Mucosa of stomach (tissue), 1 donor: ENCODE measurements around the gene SERPINE3.

ENCODE experiments used
- H3K27me3 ChIP-seq: one replicate; pipeline ENCODE4 v1.7.0; 2013; ENCODE audit warnings: mild to moderate bottlenecking, low read length; ENCODE audit not compliant: control insufficient read depth, insufficient read depth
- H3K36me3 ChIP-seq: one replicate; pipeline ENCODE4 v1.7.0; 2013; ENCODE audit warnings: low read length; ENCODE audit not compliant: control insufficient read depth, insufficient read depth
- H3K4me1 ChIP-seq: one replicate; pipeline ENCODE4 v1.7.0; 2013; ENCODE audit warnings: mild to moderate bottlenecking, low read length; ENCODE audit not compliant: control insufficient read depth, insufficient read depth
- H3K4me3 ChIP-seq: one replicate; pipeline ENCODE4 v1.7.0; 2013; ENCODE audit warnings: low read length
- H3K9ac ChIP-seq: one replicate; pipeline ENCODE4 v1.7.0; 2013; ENCODE audit warnings: mild to moderate bottlenecking, low read length, moderate library complexity
- H3K9me3 ChIP-seq: one replicate; pipeline ENCODE4 v1.7.0; 2013; ENCODE audit warnings: mild to moderate bottlenecking, low read length, moderate library complexity; ENCODE audit not compliant: control insufficient read depth
- donor health status: Pancreatic carcinoma.

SERPINE3 gene

GRCh38 chr13:51347099-51347498 lies 7.6 kb downstream of the SERPINE3 start:
- Histone ChIP-seq H3K27me3 (no peaks in the 10 kb centered on the region), H3K36me3 (no peaks in the 10 kb centered on the region), H3K4me3 (no peak overlapping the region), H3K9ac (no peak overlapping the region), H3K9me3 (no peaks in the 10 kb centered on the region), H3K4me1 (no peaks in the 10 kb centered on the region)

DNA sequence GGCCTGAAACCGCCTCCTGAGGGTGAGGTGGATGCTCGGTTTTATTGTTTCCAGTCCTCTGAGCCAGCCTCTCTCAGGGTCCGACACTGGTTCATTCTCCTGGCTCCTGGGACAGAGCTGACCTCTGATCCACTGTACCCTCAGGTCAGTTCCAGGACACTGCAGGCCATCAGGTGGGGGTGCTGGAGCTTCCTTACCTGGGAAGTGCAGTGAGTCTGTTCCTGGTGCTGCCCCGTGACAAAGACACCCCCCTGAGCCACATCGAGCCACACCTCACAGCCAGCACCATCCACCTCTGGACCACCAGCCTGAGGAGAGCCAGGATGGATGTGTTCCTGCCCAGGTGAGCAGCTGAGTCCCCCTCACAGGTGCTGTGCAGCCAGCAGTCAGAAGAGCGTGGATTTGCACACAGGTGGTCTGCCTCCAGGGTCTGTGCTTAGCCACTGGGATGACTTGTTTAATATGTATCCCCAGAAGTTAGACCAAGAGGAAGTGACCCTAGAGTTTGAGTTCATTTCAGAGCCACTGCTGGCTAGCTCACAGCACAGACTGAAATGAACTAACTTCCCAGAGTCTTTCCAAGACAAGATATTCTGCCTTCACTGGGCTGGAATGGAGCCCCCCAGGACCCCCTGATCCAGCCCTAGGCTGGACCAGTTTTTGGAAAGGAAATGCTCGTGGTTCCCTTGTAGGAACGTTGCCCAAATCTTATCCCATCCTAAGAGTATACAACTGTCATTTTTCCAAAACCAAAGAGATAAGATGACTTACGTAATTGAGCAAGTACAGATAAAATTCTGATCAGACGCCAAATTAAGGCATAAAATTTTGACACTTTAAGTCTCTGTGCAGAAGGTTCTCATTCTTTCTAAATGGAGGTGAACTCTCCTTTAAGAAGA lies 8.8 kb downstream of the SERPINE3 start:
- Histone ChIP-seq H3K4me3 (no peak overlapping the region), H3K9me3 (no peaks in the 10 kb centered on the region), H3K9ac (no peak overlapping the region), H3K36me3 (no peaks in the 10 kb centered on the region), H3K4me1 (no peaks in the 10 kb centered on the region), H3K27me3 (no peaks in the 10 kb centered on the region)

DNA sequence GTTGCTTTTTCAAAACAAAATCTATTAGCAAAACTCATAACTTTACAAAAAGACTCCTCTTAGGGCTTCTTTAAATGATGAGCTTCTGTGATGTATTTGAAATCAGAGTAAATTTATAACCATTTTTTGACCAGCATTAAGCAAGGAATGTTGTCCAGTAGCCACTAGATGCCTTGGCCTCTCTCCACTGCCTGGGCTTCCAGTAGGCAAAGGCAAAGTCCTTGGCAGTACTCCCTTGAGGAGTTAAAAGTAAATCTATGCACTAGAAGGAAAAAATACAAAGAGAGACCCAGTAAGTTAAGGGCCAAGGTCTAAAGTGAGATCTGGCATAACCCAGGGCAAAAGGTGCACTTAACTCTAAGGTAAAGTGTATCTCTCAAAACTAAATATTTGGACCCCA lies 9.5 kb downstream of the SERPINE3 start:
- no peak overlapping the region for H3K9ac ChIP-seq
- no peaks in the 10 kb centered on the region for H3K36me3 ChIP-seq
- no peaks in the 10 kb centered on the region for H3K27me3 ChIP-seq
- H3K9me3 ChIP-seq: no peaks in the 10 kb centered on the region
- H3K4me3 ChIP-seq: no peak overlapping the region
- H3K4me1 ChIP-seq: no peaks in the 10 kb centered on the region

GRCh38 chr13:51355217-51355616 lies 15.7 kb downstream of the SERPINE3 start:
- H3K27me3 ChIP-seq: no peaks in the 10 kb centered on the region
- H3K4me3 ChIP-seq: no peak overlapping the region
- no peaks in the 10 kb centered on the region for H3K9me3 ChIP-seq
- no peaks in the 10 kb centered on the region for H3K36me3 ChIP-seq
- H3K4me1 ChIP-seq: no peaks in the 10 kb centered on the region
- H3K9ac ChIP-seq: no peak overlapping the region

- Histone ChIP-seq H3K27me3 (no peaks in the 10 kb centered on the region), H3K36me3 (no peaks in the 10 kb centered on the region), H3K9ac (no peak overlapping the region), H3K4me1 (no peaks in the 10 kb centered on the region), H3K9me3 (no peaks in the 10 kb centered on the region), H3K4me3 (no peak overlapping the region)
These were observed 18.6 kb downstream of the SERPINE3 start for GRCh38 chr13:51357928-51358595.

DNA sequence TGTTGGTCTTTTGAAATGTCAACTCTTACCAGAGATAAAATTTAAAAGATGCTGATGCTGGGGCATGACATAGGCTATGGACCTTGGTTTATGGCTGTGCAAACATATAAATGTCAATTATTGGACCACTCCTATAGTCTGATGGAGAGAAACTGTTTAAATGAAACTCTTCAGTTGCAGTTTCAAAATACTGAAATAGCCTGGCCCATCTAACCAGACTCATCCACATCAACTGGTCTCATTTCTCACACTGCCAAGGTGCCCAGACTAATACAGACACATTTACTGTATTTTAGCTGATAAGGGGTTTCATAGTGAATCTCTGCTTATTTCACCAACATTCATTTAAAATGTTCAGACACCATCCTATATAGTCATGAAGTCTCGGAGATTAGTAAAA lies 19.9 kb downstream of the SERPINE3 start:
- no peak overlapping the region for H3K4me3 ChIP-seq
- H3K9ac ChIP-seq: no peak overlapping the region
- H3K36me3 ChIP-seq: no peaks in the 10 kb centered on the region
- no peaks in the 10 kb centered on the region for H3K4me1 ChIP-seq
- H3K27me3 ChIP-seq: no peaks in the 10 kb centered on the region
- H3K9me3 ChIP-seq: no peaks in the 10 kb centered on the region

DNA sequence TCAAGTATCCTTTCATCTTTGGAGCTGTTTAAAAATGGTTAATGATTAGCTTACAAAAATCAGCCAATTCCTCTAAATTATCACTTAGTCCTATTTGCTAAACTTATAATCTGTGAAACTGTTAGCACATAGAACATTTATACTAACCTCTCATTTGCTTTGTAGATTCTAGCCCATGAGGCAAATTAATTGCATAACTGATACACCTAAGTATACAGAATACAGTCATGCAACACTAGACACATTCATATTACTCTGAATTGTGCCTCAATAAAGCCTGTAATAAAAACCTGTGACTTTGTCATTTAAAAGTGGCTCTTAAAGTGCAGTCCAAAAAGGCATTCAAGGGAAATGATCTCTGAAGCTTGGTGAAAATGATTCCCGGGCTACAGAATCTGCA lies 21.0 kb downstream of the SERPINE3 start:
- no peaks in the 10 kb centered on the region for H3K27me3 ChIP-seq
- no peak overlapping the region for H3K9ac ChIP-seq
- no peak overlapping the region for H3K4me3 ChIP-seq
- no peaks in the 10 kb centered on the region for H3K9me3 ChIP-seq
- no peaks in the 10 kb centered on the region for H3K4me1 ChIP-seq
- H3K36me3 ChIP-seq: no peaks in the 10 kb centered on the region

GRCh38 chr13:51361106-51361505 lies 21.6 kb downstream of the SERPINE3 start:
- Histone ChIP-seq H3K9me3 (no peaks in the 10 kb centered on the region), H3K36me3 (no peaks in the 10 kb centered on the region), H3K4me1 (no peaks in the 10 kb centered on the region), H3K4me3 (no peak overlapping the region), H3K9ac (no peak overlapping the region), H3K27me3 (no peaks in the 10 kb centered on the region)

DNA sequence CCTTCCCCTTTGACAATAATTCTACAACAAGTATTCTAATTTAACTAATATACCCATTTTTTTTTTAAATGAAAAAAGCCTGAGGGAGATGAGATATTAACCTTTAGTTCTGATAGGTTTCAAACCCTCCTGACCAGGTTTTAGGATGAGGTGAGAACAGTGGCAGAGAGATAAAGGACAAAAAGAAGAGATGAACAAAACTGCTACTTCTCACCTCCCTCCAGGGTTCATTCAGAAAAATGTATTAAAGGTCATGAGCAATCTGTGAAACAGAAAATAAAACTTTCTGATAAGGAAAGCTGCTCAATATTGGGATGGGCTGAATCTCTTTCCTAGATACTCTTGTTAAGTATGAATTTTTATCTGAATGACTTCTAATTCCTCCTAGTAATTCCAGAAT lies 24.1 kb downstream of the SERPINE3 start:
- no peaks in the 10 kb centered on the region for H3K4me1 ChIP-seq
- H3K9ac ChIP-seq: no peak overlapping the region
- H3K9me3 ChIP-seq: no peaks in the 10 kb centered on the region
- no peaks in the 10 kb centered on the region for H3K27me3 ChIP-seq
- no peak overlapping the region for H3K4me3 ChIP-seq
- H3K36me3 ChIP-seq: peaks cover 3% of the 10 kb centered on the region

DNA sequence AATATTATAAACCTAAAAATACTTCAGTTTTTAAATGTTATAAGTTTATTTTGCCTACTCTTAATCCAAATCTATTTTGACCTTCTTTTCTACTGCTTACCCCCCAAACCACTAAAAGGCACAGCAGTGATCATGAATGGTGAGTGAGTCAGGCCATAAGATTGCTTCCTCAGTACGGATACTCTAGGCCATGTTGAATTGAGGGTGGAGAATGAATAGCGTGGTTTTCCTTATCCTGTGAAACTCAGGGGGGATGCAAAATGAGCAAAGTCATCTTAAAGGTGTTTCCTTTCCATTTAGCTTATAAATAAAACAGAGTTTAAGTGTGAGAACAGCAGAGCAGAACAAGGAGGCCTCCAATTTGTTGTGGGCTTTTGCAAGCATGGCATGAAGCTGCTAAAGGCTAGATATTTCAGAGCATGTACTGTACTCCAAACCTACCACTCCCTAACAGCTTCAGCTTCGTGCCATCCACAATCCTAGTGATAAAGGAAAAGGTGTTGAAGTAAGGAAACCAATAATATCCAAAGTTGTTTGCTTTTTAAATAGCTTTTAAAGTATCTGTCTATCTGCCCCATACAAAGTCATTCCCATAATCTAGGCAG lies 25.0 kb downstream of the SERPINE3 start:
- Histone ChIP-seq H3K36me3 (peaks cover 3% of the 10 kb centered on the region), H3K4me3 (no peak overlapping the region), H3K9me3 (no peaks in the 10 kb centered on the region), H3K9ac (no peak overlapping the region), H3K27me3 (no peaks in the 10 kb centered on the region), H3K4me1 (no peaks in the 10 kb centered on the region)

GRCh38 chr13:51370116-51370515 lies 30.6 kb downstream of the SERPINE3 start:
- no peak overlapping the region for H3K4me3 ChIP-seq
- no peaks in the 10 kb centered on the region for H3K9me3 ChIP-seq
- H3K9ac ChIP-seq: no peak overlapping the region
- H3K36me3 ChIP-seq: peaks cover 10% of the 10 kb centered on the region
- no peaks in the 10 kb centered on the region for H3K27me3 ChIP-seq
- H3K4me1 ChIP-seq: no peaks in the 10 kb centered on the region

- H3K9me3 ChIP-seq: no peaks in the 10 kb centered on the region
- peaks cover 10% of the 10 kb centered on the region for H3K36me3 ChIP-seq
- no peak overlapping the region for H3K9ac ChIP-seq
- no peaks in the 10 kb centered on the region for H3K4me1 ChIP-seq
- no peak overlapping the region for H3K4me3 ChIP-seq
- H3K27me3 ChIP-seq: no peaks in the 10 kb centered on the region
These were observed 31.3 kb downstream of the SERPINE3 start for GRCh38 chr13:51370811-51371210.
